Measurements from ENCODE around the gene TMOD1.
A peak's percentile ranks its signal among the peaks of the same experiment; 100 is the strongest.

Gene TMOD1

DNA sequence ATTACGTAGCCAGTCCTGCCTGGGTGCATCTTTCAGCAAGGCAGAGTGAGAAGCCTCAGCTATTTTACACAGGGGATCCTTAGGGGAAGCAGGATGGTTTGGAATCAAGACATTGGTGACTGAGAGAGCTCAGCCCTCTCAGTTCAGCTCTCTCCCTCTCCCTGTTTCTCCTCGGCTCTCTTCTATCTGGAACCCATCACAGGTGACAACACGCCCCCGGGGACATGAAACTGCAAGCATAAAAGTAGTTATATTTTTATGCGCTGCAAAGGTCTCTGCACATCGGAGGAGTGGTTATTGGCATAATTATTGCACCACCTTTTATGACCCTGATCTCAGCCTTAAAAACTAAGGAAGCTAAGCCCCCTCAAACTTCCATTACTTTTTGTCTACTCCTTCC lies 14.2 kb downstream of the TMOD1 start:
- peaks cover 0 to 11% of the 10 kb centered on the region in 2 donors for H3K4me1 ChIP-seq (ENCODE audit: control insufficient read depth in 2 of 2, insufficient read depth in 2 of 2, low read length in 2 of 2)
- no peaks in the 10 kb centered on the region for H3K9me3 ChIP-seq (ENCODE audit: control insufficient read depth in 2 of 2, low read length in 2 of 2)
- H3K4me3 ChIP-seq (ENCODE audit: low read length in 2 of 2): no peak overlapping the region
- H3K9ac ChIP-seq (ENCODE audit: low read depth in 1 of 2, low read length in 2 of 2): no peak overlapping the region
- H3K27ac ChIP-seq (ENCODE audit: low read depth in 2 of 2, low read length in 2 of 2): no peak overlapping the region
- H3K36me3 ChIP-seq (ENCODE audit: control insufficient read depth in 2 of 2, insufficient read depth in 2 of 2, low read length in 2 of 2): no peaks in the 10 kb centered on the region
- no peaks in the 10 kb centered on the region for H3K27me3 ChIP-seq (ENCODE audit: control insufficient read depth in 2 of 2, insufficient read depth in 2 of 2, low read length in 2 of 2)

DNA sequence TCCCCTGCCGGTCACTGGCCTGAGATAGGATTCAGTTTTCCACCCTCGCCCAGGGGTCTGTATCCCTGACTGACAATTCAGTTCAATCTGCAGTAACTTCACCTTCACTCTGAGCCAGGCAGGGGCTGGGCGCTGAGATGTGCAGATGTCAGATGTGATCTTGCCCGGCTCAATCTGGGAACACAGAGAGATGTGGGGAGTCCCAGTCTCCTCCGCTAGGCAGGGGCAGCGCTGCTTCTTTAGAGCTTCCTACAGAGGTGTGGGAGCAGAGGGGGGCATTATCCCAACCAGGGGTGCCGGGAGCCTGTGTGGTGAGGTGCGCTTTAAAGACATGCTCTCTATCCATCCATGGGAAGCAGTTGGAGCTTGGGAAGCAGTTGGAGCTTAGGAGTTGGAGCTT lies 14.6 kb downstream of the TMOD1 start:
- H3K4me1 ChIP-seq (ENCODE audit: control insufficient read depth in 2 of 2, insufficient read depth in 2 of 2, low read length in 2 of 2): peaks cover 0 to 10% of the 10 kb centered on the region in 2 donors
- no peaks in the 10 kb centered on the region for H3K9me3 ChIP-seq (ENCODE audit: control insufficient read depth in 2 of 2, low read length in 2 of 2)
- no peaks in the 10 kb centered on the region for H3K36me3 ChIP-seq (ENCODE audit: control insufficient read depth in 2 of 2, insufficient read depth in 2 of 2, low read length in 2 of 2)
- no peaks in the 10 kb centered on the region for H3K27me3 ChIP-seq (ENCODE audit: control insufficient read depth in 2 of 2, insufficient read depth in 2 of 2, low read length in 2 of 2)
- H3K27ac ChIP-seq (ENCODE audit: low read depth in 2 of 2, low read length in 2 of 2): no peak overlapping the region
- no peak overlapping the region for H3K4me3 ChIP-seq (ENCODE audit: low read length in 2 of 2)
- H3K9ac ChIP-seq (ENCODE audit: low read depth in 1 of 2, low read length in 2 of 2): no peak overlapping the region

GRCh38 chr9:97517331-97518089 lies 16.0 kb downstream of the TMOD1 start:
- Histone ChIP-seq H3K27ac (ENCODE audit: low read depth in 2 of 2, low read length in 2 of 2) (no peak overlapping the region), H3K27me3 (ENCODE audit: control insufficient read depth in 2 of 2, insufficient read depth in 2 of 2, low read length in 2 of 2) (no peaks in the 10 kb centered on the region), H3K4me1 (ENCODE audit: control insufficient read depth in 2 of 2, insufficient read depth in 2 of 2, low read length in 2 of 2) (peaks cover 0 to 5% of the 10 kb centered on the region in 2 donors), H3K36me3 (ENCODE audit: control insufficient read depth in 2 of 2, insufficient read depth in 2 of 2, low read length in 2 of 2) (no peaks in the 10 kb centered on the region), H3K9me3 (ENCODE audit: control insufficient read depth in 2 of 2, low read length in 2 of 2) (no peaks in the 10 kb centered on the region), H3K4me3 (ENCODE audit: low read length in 2 of 2) (no peak overlapping the region), H3K9ac (ENCODE audit: low read depth in 1 of 2, low read length in 2 of 2) (no peak overlapping the region)

DNA sequence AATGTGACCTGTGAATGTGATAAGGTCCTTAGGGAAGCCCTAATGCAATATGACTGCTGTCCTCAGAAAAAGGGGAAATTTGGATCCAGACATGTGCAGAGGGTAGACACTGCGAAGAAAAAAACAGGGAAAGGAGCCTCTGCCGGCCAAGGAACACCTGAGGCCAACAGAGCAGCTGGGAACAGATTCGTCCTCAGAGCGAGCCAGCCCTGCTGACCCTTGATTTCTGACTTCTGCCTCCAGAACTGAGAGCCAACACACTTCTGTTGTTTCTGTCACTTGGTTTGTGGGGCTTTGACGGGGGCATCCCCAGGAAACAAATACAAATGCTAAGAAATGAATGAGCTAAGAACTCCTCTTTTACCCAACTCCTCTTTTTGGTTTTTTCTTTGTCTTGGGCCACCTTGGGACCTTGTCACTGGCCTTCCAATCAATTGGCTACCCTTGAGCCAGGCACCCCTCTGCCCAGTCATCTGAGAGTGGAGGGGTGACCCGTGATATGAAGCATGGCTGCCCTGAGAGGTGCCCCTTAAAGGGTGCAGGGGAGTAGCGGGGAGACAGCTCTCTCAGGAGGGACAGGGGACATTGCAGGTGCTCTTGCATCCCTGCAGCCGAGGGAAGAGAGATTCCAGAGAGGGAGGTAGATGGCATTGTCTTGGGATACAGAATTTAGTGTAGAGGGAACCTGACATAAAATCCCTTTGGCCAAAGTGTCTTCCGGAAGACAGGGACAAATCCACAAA lies 16.9 kb downstream of the TMOD1 start:
- H3K4me3 ChIP-seq (ENCODE audit: low read length in 2 of 2): no peak overlapping the region
- peaks cover 0 to 5% of the 10 kb centered on the region in 2 donors for H3K4me1 ChIP-seq (ENCODE audit: control insufficient read depth in 2 of 2, insufficient read depth in 2 of 2, low read length in 2 of 2)
- H3K9me3 ChIP-seq (ENCODE audit: control insufficient read depth in 2 of 2, low read length in 2 of 2): no peaks in the 10 kb centered on the region
- H3K9ac ChIP-seq (ENCODE audit: low read depth in 1 of 2, low read length in 2 of 2): no peak overlapping the region
- no peaks in the 10 kb centered on the region for H3K36me3 ChIP-seq (ENCODE audit: control insufficient read depth in 2 of 2, insufficient read depth in 2 of 2, low read length in 2 of 2)
- H3K27ac ChIP-seq (ENCODE audit: low read depth in 2 of 2, low read length in 2 of 2): peak overlapping the region; percentile 6 to 17
- no peaks in the 10 kb centered on the region for H3K27me3 ChIP-seq (ENCODE audit: control insufficient read depth in 2 of 2, insufficient read depth in 2 of 2, low read length in 2 of 2)

- no peak overlapping the region for H3K9ac ChIP-seq (ENCODE audit: low read depth in 1 of 2, low read length in 2 of 2)
- no peaks in the 10 kb centered on the region for H3K27me3 ChIP-seq (ENCODE audit: control insufficient read depth in 2 of 2, insufficient read depth in 2 of 2, low read length in 2 of 2)
- H3K4me1 ChIP-seq (ENCODE audit: control insufficient read depth in 2 of 2, insufficient read depth in 2 of 2, low read length in 2 of 2): peaks cover 0 to 5% of the 10 kb centered on the region in 2 donors
- H3K9me3 ChIP-seq (ENCODE audit: control insufficient read depth in 2 of 2, low read length in 2 of 2): no peaks in the 10 kb centered on the region
- H3K27ac ChIP-seq (ENCODE audit: low read depth in 2 of 2, low read length in 2 of 2): peak overlapping the region in 1 of 2 donors; percentile 17
- no peaks in the 10 kb centered on the region for H3K36me3 ChIP-seq (ENCODE audit: control insufficient read depth in 2 of 2, insufficient read depth in 2 of 2, low read length in 2 of 2)
- no peak overlapping the region for H3K4me3 ChIP-seq (ENCODE audit: low read length in 2 of 2)
Observed at GRCh38 chr9:97518909-97519307, 17.4 kb downstream of the TMOD1 start.

GRCh38 chr9:97519441-97519970 lies 18.0 kb downstream of the TMOD1 start:
- Histone ChIP-seq H3K27me3 (ENCODE audit: control insufficient read depth in 2 of 2, insufficient read depth in 2 of 2, low read length in 2 of 2) (no peaks in the 10 kb centered on the region), H3K9me3 (ENCODE audit: control insufficient read depth in 2 of 2, low read length in 2 of 2) (no peaks in the 10 kb centered on the region), H3K9ac (ENCODE audit: low read depth in 1 of 2, low read length in 2 of 2) (no peak overlapping the region), H3K4me3 (ENCODE audit: low read length in 2 of 2) (no peak overlapping the region), H3K36me3 (ENCODE audit: control insufficient read depth in 2 of 2, insufficient read depth in 2 of 2, low read length in 2 of 2) (no peaks in the 10 kb centered on the region), H3K27ac (ENCODE audit: low read depth in 2 of 2, low read length in 2 of 2) (no peak overlapping the region), H3K4me1 (ENCODE audit: control insufficient read depth in 2 of 2, insufficient read depth in 2 of 2, low read length in 2 of 2) (peaks cover 0 to 5% of the 10 kb centered on the region in 2 donors)

DNA sequence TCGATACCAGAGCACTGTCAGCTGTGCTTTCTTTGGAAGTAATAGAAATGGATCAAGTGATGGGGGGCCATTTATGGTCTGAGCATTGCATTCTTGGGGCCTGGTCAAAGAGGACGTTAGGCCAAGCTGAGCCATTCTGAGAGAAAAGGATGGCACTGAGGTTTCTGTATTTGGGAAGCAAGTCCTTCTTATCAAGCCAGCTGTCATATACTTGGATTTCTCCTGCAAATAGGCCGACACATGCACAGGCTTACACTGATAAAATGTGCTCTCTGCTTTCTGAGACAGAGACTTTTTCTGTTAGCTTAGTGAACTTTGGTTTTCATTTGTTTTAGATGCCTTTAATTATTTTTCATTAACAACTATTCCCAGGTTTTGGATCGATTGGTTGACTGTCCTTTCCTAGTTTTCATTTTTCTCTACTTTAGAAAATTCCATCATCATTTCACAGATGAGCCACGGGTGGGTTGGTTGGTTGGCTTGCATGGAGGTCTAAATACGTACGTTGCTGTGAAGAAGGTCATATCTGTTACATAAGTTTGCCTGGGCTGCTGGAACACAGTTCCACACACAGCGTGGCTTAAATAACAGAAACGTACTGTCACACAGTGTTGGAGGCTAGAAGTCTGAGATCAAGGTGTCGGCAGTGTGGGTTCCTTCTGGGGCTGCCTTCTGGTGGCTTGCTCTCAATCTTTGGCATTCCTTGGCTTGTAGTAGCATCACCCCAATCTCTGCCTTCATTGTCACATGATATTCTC lies 20.3 kb downstream of the TMOD1 start:
- Histone ChIP-seq H3K9ac (ENCODE audit: low read depth in 1 of 2, low read length in 2 of 2) (no peak overlapping the region), H3K27me3 (ENCODE audit: control insufficient read depth in 2 of 2, insufficient read depth in 2 of 2, low read length in 2 of 2) (no peaks in the 10 kb centered on the region), H3K9me3 (ENCODE audit: control insufficient read depth in 2 of 2, low read length in 2 of 2) (no peaks in the 10 kb centered on the region), H3K36me3 (ENCODE audit: control insufficient read depth in 2 of 2, insufficient read depth in 2 of 2, low read length in 2 of 2) (no peaks in the 10 kb centered on the region), H3K4me3 (ENCODE audit: low read length in 2 of 2) (no peak overlapping the region), H3K27ac (ENCODE audit: low read depth in 2 of 2, low read length in 2 of 2) (no peak overlapping the region), H3K4me1 (ENCODE audit: control insufficient read depth in 2 of 2, insufficient read depth in 2 of 2, low read length in 2 of 2) (peaks cover 0 to 5% of the 10 kb centered on the region in 2 donors)

DNA sequence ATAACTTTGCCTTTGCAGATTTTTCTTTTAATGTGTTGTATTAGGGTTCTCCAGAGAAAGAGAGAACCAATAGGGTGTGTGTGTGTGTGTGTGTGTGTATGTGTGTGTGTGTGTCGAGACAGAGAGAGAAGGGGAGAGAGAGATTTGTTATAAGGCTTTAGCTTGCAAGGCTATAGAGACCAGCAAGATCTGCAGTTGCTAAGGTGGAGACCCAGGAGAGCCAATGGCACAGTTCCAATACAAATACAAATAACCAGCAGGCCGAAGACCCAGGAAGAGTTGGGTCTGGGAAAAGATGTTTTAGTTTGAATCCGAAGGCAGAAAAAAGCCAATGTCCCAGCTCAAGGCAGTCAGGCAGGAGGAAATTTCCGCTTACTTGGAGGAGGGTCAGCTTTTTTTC lies 23.0 kb downstream of the TMOD1 start:
- Histone ChIP-seq H3K27ac (ENCODE audit: low read depth in 2 of 2, low read length in 2 of 2) (no peak overlapping the region), H3K4me1 (ENCODE audit: control insufficient read depth in 2 of 2, insufficient read depth in 2 of 2, low read length in 2 of 2) (no peaks in the 10 kb centered on the region)

DNA sequence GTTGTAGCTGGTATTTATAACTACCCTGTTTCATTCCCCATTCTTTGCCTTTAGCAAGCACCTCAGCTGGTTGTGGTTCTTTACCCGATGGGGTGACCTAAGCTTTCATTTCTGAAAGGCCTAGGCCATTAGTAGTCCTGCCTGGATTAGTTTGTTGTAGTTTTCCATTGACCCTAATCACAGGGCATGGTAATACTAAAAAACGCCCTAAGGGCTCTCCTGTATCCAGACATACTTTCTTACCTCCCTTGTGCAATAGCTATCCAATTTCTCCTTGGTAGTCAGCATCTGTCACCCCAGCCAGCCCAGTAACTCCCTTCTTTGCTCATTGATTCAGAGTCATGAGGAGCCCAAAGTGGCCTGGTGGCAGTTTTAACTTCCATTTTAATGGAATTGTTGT lies 24.0 kb downstream of the TMOD1 start:
- H3K4me1 ChIP-seq (ENCODE audit: control insufficient read depth in 2 of 2, insufficient read depth in 2 of 2, low read length in 2 of 2): no peaks in the 10 kb centered on the region
- H3K27ac ChIP-seq (ENCODE audit: low read depth in 2 of 2, low read length in 2 of 2): no peak overlapping the region
- H3K4me3 ChIP-seq (ENCODE audit: low read length in 2 of 2): no peak overlapping the region

More for the DNA sequence above, 23.0 kb downstream of the TMOD1 start:
- no peak overlapping the region for H3K9ac ChIP-seq (ENCODE audit: low read depth in 1 of 2, low read length in 2 of 2)
- H3K27me3 ChIP-seq (ENCODE audit: control insufficient read depth in 2 of 2, insufficient read depth in 2 of 2, low read length in 2 of 2): no peaks in the 10 kb centered on the region
- H3K9me3 ChIP-seq (ENCODE audit: control insufficient read depth in 2 of 2, low read length in 2 of 2): no peaks in the 10 kb centered on the region
- no peak overlapping the region for H3K4me3 ChIP-seq (ENCODE audit: low read length in 2 of 2)
- no peaks in the 10 kb centered on the region for H3K36me3 ChIP-seq (ENCODE audit: control insufficient read depth in 2 of 2, insufficient read depth in 2 of 2, low read length in 2 of 2)

More for the DNA sequence above, 24.0 kb downstream of the TMOD1 start:
- no peaks in the 10 kb centered on the region for H3K36me3 ChIP-seq (ENCODE audit: control insufficient read depth in 2 of 2, insufficient read depth in 2 of 2, low read length in 2 of 2)
- no peaks in the 10 kb centered on the region for H3K27me3 ChIP-seq (ENCODE audit: control insufficient read depth in 2 of 2, insufficient read depth in 2 of 2, low read length in 2 of 2)
- no peaks in the 10 kb centered on the region for H3K9me3 ChIP-seq (ENCODE audit: control insufficient read depth in 2 of 2, low read length in 2 of 2)
- H3K9ac ChIP-seq (ENCODE audit: low read depth in 1 of 2, low read length in 2 of 2): no peak overlapping the region

All from mucosa of rectum (tissue), 2 donors.